GM15510 (cell line): Measurements from ENCODE around the gene CLDN16.

Source experiments
- POLR2A ChIP-seq: IDR thresholded peaks from 3 replicates; pipeline ENCODE4 v1.6.1; 2011; ENCODE audit warnings: borderline replicate concordance; ENCODE audit not compliant: insufficient read length; ENCODE audit errors: extremely low read depth

The CLDN16 gene

DNA sequence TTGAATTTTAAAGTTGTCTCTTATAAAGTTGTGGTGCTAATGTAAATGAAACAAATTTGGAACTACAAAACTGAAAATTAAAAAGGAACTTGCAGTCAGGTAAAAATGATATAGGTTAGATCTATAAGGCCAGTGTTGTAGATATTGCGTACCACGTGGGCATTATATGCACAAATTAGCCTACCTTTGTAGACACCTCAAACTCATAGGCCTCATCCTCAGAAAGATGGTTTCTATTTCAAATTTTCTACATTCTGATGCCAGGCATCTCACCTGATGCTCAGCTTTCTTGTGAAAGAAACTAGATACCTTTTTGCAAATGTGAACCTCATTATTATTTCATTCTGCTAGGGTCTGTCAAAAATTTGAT lies 36.1 kb downstream of the CLDN16 start:
- no peak for TF ChIP-seq POLR2A

DNA sequence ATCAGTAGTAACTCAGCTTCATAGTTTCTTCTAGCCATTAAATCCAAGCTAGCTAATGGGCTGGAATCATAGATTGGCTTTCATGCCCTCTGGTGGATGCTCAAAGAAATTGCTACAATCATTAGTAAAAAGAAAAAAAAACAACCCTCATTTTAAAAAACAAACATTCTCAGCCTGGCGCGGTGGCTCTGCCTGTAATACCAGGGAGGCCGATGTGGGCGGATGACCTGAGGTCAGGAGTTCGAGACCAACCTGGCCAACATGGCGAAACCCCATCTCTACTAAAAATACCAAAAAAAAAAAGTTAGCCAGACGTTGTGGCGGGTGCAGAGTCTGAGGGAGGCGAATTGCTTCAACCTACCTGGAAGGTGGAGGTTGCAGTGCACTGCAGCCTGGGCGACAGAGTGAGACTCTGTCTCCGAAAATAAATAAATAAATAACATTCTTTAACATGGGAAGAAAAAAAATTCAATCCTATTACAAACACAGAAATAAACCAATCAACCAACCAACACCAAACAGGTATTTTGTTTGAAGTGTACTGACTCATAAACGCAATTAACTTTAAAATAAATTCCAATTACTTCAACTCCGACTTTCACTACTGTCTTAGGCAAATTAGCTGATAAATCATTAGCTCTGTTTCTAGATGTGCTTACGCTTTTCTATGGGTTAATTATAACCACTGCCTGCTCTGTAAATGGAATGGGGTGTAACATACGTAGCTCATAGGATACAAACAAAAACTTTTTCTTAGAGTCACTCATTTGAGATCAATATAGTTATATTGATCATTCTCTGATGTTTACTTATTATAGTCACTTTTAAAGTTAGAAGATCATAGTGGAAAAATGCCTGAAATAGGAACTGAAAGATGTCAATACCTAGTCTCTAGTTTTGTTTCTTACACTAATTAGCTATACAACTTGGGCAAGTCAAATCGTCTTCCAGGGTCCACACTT lies 36.8 kb downstream of the CLDN16 start:
- TF ChIP-seq POLR2A: no peak

- no peak for TF ChIP-seq POLR2A
Observed at GRCh38 chr3:190425833-190426232, 37.9 kb downstream of the CLDN16 start.

DNA sequence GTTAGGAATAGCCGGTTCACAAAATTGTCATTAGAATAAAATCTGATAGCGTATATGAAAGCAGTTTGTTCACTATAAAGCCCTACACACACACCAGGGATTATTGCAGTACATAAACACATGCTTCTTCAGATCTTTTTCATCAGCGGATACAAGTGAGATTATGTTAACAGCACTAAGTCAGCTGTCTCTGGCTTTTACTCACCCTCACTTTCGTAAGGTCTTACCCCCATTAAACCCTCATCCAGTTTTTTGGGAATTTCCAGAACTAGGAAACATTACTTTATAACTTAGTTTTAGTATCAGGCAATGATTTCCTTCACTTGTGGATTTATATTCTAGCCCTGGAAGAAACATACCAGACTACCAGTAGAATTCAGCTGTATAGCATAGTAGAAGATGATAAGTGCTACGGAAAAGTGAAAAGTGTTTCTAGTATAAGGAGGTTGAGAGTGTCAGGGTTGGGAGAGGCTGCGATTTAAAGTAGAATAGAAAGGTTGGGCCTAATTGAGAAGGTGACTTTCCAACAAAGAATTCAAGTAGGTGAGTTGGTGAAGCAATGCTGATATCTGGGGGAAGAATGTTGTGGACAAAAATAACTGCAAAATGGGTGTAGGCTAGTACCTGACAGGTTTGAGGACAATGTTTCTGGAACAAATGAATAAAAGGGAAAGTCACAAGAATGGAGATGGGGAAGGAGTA lies 39.0 kb downstream of the CLDN16 start:
- TF ChIP-seq POLR2A: no peak

DNA sequence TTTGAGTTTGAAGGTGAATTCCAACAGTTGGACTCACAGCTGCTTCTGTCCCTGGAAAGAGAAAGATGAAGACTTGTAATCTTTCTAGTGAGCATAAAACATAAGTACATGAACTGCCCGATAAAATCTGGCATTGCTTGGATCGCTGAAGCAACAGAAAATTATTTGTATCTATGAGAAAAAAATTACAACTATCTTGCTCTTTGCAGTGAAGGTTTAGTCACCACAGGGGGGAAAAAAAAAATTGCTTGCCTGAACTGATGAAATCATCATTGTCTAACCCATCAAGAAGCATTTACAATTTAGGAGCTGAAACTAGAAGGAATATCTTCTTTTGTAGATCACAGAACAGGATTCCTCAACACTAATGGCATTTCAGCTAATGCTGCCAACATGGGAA lies 41.7 kb downstream of the CLDN16 start:
- no peak for TF ChIP-seq POLR2A

DNA sequence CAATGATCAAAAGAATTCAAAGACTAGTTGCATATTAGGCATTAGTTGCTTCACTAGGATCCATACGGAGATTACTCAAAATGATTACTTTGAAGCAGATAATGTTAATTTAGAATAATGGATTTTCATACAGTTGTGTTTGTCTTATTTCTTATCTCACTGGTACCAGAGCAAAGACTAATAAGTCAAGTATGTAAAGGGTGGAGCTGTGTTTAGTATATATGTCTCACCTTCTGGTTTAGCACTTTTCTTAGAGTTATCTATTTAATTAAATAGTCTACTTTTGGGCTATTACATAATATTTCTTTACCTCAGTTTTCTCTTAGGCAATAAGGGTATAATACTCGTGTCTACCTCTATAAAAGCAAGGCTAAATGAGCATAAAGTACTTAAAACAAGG lies 42.9 kb downstream of the CLDN16 start:
- TF ChIP-seq POLR2A: no peak

GRCh38 chr3:190432216-190432615 lies 44.3 kb downstream of the CLDN16 start:
- no peak for TF ChIP-seq POLR2A

DNA sequence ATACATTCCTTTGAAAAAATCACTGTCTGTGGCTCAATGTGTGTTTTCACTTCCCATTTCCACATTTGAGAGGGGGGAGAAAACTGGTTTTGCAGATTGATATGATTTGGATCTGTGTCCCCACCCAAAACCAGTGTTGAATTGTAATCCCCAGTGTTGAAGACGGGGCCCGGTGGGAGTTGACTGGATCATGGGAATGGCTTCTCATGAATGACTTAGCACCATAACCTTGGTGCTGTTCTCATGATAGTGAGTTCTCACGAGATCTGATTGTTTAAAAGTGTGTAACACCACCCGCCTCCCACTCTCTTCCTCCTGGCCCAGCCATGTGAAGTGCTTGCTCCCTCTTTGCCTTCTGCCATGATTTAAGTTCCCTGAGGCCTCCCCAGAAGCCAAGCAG lies 45.7 kb downstream of the CLDN16 start:
- no peak for TF ChIP-seq POLR2A

GRCh38 chr3:190435618-190436017 lies 47.7 kb downstream of the CLDN16 start:
- TF ChIP-seq POLR2A: no peak

GRCh38 chr3:190436331-190436730 lies 48.4 kb downstream of the CLDN16 start:
- TF ChIP-seq POLR2A: no peak

DNA sequence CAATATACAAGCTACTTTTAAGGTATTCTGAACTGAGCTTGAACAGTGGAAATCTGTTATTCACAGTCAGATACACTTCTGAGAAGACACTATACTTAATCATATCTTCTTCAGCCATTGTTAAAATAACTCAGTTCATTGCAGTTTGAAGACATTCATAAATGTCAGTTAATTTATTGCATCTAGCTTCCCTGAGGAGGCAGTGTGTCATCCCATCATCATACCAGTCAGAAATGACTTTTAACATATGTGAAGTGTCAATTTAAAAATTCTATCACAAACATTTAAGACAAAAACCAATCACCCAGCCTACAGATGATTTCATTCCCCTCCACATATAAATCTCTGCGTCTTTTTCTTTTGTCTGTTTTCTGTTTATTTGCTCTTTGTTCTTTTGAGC lies 54.3 kb downstream of the CLDN16 start:
- TF ChIP-seq POLR2A: no peak

GRCh38 chr3:190443257-190443656 lies 55.3 kb downstream of the CLDN16 start:
- TF ChIP-seq POLR2A: no peak

DNA sequence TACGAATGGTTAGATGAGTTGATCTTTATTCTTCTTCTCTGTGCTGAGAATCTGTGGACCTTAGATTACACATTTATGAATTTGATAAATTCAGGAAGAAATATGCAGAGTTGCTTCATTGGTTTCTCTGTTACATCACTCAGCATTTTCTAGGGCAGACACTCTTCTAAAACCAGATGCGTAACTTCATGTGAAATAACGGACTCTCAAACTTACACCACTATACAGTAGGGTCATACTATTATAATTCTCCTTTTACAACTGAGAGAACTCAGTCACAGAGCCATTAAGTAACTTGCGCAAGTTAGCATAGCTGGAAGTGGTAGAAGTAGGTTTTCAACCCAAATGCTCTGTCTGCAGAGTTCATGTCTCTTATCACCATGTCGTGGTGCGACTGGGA lies 56.0 kb downstream of the CLDN16 start:
- TF ChIP-seq POLR2A: no peak

DNA sequence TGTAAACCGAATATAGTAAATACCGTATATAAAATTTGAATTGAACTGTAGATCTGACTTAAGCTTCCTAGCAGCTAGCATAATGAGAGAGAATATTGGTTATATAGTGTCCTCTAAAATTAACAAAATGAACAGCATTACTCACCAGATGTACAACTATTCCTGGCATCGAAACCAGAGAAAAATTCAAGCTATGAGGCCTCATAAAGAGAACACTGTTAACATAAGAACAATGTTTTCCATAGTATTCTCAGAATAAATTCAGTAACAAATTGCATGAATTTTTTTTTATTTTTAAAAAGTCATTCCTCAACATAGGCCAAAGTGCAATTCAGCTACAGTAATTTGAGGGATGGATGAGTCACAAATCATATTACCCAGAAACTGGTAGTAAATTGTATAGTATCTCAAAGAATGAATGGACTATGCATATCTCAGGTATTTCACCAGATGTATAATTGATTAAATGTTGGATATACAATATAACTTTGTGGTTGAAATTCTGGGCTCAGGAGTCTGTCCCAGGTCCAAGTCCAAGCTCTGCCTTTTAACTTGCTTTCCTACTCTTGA lies 56.7 kb downstream of the CLDN16 start:
- no peak for TF ChIP-seq POLR2A

- TF ChIP-seq POLR2A: no peak
Observed at GRCh38 chr3:190446573-190447279, 58.8 kb downstream of the CLDN16 start.
